ENCODE data around the gene SCAMP3. TPM values are rescaled to one million over a fixed set of nuclear protein-coding genes. Genes with fewer than 3 reads are reported as not detected.
"Not testable (repeated sequence)": the region's sequence is repeated elsewhere in the genome, so short reads cannot be mapped to it uniquely, and the experiment has no call there.

The SCAMP3 gene
- total RNA-seq, 2 donors from 2014 or later = 77.2 to 77.7 TPM

DNA sequence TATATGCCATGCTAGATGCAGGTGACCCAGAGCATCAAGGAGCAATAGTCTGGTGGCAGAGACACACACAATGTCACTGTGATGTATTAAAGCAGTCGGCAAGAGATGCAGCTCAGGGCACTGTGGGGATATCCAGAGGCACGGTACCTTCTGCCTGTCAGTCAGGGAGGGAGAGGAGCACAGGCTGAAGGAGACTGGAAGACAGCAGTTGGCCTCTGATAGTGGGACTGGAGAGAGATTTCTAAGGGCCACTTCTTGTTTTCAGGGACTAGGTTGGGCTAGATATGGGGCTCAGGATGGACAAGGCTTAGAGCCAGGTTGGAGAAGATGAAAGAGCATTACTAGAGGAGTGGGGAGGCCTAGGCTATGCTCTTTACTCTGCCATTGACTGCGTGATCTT lies 30.9 kb downstream of the SCAMP3 start:
- not testable (repeated sequence) for H3K4me3 ChIP-seq; H3K27me3 ChIP-seq; H3K9me3 ChIP-seq; H3K27ac ChIP-seq; H3K36me3 ChIP-seq; DNase-seq (ENCODE audit: low spot score)
- peaks cover 0 to 24% of the 10 kb centered on the region in 2 donors for H3K4me1 ChIP-seq

DNA sequence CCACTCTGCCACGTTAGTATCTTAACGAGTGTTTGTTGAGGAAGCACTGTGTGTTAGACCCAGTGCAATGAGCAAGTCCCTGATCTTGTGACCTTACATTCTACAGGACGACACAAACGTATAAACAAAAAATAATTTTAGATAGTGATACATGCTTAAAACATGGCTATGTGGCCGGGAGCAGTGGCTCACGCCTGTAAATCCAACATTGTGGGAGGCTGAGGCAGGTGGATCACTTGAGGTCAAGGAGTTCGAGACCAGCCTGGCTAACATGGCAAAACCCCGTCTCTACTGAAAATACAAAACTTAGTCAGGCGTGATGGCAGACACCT lies 34.1 kb downstream of the SCAMP3 start:
- no peaks in the 10 kb centered on the region for H3K36me3 ChIP-seq
- no peak for DNase-seq (ENCODE audit: low spot score)
- TF ChIP-seq, protein P1, sequence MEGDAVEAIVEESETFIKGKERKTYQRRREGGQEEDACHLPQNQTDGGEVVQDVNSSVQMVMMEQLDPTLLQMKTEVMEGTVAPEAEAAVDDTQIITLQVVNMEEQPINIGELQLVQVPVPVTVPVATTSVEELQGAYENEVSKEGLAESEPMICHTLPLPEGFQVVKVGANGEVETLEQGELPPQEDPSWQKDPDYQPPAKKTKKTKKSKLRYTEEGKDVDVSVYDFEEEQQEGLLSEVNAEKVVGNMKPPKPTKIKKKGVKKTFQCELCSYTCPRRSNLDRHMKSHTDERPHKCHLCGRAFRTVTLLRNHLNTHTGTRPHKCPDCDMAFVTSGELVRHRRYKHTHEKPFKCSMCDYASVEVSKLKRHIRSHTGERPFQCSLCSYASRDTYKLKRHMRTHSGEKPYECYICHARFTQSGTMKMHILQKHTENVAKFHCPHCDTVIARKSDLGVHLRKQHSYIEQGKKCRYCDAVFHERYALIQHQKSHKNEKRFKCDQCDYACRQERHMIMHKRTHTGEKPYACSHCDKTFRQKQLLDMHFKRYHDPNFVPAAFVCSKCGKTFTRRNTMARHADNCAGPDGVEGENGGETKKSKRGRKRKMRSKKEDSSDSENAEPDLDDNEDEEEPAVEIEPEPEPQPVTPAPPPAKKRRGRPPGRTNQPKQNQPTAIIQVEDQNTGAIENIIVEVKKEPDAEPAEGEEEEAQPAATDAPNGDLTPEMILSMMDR (IDR thresholded peaks at IDR 0.05) = no peak
- no peaks in the 10 kb centered on the region for H3K27me3 ChIP-seq
- peaks cover 0 to 26% of the 10 kb centered on the region in 2 donors for H3K4me1 ChIP-seq
- peak overlapping the region in 1 of 2 donors; percentile 63 for H3K4me3 ChIP-seq
- peak overlapping the region; percentile 77 to 88 for H3K27ac ChIP-seq
- no peaks in the 10 kb centered on the region for H3K9me3 ChIP-seq

DNA sequence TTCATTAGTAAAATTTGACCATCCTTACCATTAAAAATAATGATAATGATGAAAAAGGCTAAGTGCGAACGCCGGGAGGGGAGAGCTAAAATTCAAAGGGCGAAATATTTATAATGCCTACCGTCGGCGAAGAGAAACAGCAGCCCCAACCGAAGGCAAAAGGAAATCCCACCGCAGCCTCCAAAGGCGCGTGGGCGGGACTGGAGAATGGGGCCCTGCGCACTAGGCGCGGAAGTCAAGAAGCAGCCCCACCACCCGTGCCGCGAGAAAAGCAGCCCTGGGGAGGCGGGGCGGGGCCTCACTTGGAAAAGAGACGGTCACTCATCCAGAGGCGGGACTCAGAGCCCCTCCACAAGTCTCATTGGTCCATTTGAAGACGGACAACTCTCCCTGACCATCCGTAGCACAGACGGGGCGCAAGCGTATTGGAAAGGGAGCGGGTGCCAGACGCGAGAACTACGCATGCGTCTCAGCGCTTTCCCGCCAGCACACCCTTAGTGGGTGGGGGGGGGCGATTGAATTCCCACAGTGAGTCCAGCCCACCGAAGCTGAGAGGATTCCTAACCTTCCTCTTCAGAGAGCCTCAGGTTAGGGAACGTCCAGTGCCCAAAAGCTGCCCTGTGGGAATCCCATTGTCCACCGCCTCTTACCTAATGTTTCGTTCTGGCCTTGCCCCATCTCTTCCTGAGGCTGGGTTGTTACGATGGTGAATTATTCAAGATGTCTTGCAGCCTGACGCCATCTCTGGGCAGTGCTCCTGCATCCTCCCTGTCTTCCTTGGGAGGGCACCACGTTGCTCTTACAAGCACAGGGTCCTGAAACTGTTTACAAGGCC lies 34.7 kb downstream of the SCAMP3 start:
- no peaks in the 10 kb centered on the region for H3K9me3 ChIP-seq
- H3K4me1 ChIP-seq = peaks cover 0 to 23% of the 10 kb centered on the region in 2 donors
- no peaks in the 10 kb centered on the region for H3K27me3 ChIP-seq
- TF ChIP-seq, protein P1 (IDR thresholded peaks at IDR 0.05) = no peak
- peak overlapping the region; percentile 84 to 88 for H3K27ac ChIP-seq
- no peaks in the 10 kb centered on the region for H3K36me3 ChIP-seq
- DNase-seq (ENCODE audit: low spot score) = peak; percentile 99
- peak overlapping the region; percentile 61 to 63 for H3K4me3 ChIP-seq

DNA sequence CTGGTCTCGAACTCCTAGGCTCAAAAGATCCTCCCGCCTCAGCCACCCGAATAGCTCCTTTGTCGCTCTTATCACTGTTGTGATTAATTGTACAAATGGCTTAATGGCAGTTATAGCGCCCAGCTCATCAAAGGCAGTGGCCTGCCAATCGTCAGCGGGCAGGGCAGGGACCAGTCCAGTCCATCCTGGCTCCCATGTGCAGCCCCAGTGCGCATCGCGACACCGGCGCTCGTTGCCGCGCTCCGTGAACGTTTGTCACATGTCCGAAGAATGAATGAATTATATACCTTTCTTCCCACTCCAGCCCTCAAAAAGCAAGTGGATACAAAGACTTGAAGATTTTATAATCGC lies 35.3 kb downstream of the SCAMP3 start:
- no peak for DNase-seq (ENCODE audit: low spot score)
- H3K4me3 ChIP-seq = peak overlapping the region; percentile 61 to 63
- peaks cover 0 to 17% of the 10 kb centered on the region in 2 donors for H3K4me1 ChIP-seq
- H3K27me3 ChIP-seq = no peaks in the 10 kb centered on the region
- H3K27ac ChIP-seq = peak overlapping the region; percentile 84 to 88
- TF ChIP-seq, protein P1 (IDR thresholded peaks at IDR 0.05) = peak in 1 of 2 donors; percentile 25
- no peaks in the 10 kb centered on the region for H3K9me3 ChIP-seq
- no peaks in the 10 kb centered on the region for H3K36me3 ChIP-seq

DNA sequence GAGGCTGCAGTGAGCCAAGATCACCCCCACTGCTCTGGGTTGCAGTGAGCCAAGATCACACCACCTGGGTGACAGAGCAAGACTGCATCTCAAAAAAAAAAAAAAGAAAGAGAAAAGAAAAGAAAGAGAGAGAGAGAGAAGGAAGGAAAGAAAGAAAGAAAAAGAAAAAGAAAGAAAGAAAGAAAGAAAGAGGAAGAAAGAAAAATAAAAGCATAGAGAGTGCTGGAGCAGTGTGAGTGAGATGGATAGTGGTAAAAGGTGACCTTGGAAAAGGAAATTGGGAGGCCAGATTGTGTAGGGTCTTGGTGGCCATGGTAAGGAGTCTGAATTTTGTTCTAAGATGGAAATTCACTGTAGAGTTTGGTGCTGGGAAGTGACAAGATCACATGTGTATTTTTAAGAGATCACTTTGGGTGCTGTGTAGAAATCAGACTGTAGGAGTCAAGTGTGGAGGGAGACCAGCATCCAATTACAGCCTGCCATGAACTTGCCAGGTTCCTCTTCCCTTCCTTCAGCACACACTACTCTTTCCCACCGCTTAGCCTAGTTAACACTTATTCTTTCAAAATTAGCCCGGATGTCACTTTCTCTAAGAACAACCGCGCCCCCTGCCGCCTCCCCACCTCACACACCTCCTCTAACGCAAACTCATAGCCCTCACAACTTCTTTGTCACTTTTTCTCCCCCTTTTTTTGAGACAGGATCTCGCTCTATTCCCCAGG lies 35.8 kb downstream of the SCAMP3 start:
- H3K9me3 ChIP-seq = no peaks in the 10 kb centered on the region
- no peaks in the 10 kb centered on the region for H3K27me3 ChIP-seq
- H3K4me1 ChIP-seq = peaks cover 0 to 14% of the 10 kb centered on the region in 2 donors
- H3K36me3 ChIP-seq = no peaks in the 10 kb centered on the region
- DNase-seq (ENCODE audit: low spot score) = peak; percentile 87
- peak overlapping the region; percentile 61 to 63 for H3K4me3 ChIP-seq
- peak overlapping the region; percentile 84 to 88 for H3K27ac ChIP-seq
- TF ChIP-seq, protein P1 (IDR thresholded peaks at IDR 0.05) = peak; percentile 30 to 66

DNA sequence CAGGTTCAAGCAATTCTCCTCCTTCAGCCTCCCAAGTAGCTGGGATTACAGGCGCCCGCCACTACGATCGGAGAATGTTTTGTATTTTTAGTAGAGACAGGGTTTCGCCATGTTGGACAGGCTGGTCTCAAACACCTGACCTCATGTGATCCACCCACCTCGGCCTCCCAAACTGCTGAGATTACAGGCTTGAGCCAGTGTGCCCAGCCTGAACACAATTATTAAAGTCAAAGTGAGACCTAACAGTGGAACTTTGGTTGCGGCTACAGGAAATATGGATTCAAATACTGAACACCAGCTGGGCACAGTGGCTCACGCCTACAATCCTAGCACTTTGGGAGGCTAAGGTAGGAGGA lies 36.8 kb downstream of the SCAMP3 start:
- H3K27ac ChIP-seq; H3K36me3 ChIP-seq; H3K9me3 ChIP-seq; DNase-seq (ENCODE audit: low spot score); H3K4me3 ChIP-seq; H3K27me3 ChIP-seq: not testable (repeated sequence)
- peaks cover 0 to 14% of the 10 kb centered on the region in 2 donors for H3K4me1 ChIP-seq
